NCI-H2196 treated with DMSO at 0.1 percent for 48 hours (cell line): Measurements from ENCODE around the gene KLHL21.

Source experiments
- DNase-seq: peaks from one replicate; lab custom pipeline; 2025; ENCODE audit not compliant: unreplicated experiment; lab: John Stamatoyannopoulos, UW

Gene KLHL21

DNA sequence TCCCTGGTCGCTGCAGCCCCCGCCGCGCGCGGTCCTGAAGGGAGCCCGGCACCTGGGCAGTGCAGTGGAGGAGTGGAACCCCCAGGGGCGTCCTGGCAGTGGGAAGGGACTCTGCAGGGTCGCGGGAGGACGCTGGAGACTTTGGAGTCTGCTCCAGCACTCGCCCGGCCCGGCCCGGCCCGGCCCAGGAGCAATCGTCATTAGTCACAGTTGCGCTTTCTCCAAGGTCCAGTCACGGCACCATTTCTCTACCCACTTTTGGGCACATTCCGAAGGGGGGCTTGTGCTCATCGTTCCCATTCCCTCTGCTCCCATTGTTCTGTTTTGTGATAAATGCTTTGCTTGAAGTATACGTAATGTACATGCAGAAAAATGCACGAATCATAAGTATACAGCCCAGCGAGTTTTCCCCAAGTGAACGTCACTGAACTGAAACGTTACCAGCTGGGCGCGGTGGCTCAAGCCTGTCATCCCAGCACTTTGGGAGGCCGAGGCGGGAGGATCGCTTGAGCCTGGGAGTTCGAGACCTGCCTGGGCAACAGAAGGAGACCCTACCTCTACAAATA lies 23.0 kb upstream of the KLHL21 start:
- DNase-seq = no peak

DNA sequence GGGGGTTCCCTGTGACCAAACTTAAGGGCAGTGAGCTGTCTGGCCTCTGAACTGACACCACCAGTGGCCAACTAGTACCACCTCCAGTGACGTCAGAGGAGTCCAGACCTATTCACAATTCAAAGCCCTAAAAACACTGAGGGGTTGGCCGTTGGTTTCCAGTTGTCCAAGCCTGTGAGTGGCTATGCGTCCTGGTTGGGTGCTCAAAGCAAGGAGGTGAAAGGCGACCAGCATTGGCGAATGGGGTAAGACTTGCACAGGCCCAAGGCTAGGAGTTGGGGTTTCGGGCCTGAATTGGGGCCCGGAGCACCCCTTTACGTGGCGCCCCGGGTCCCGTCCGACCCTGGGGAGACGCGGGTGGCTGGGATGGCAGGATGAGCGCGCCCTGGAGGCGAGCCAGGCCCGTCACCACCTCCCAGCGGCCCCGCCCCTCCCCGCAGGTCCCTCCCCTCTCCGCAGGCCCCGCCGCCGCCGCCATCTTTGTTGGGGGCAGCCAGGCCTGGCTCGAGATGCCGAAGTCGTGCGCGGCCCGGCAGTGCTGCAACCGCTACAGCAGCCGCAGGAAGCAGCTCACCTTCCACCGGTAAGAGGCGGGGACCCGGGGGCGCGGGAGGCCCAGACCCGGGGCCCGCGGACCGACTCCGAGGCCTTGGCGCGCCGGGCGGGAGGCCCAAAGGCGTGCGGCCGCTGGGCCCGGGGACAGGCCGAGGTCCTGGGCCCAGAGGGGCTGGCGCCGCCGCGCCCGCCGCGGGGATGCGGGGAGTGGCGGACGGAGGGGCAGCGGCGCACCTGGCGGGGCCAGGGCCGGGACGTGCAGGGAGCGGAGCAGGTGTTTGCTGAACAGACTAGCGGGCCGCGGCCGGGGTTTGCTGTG lies 22.3 kb upstream of the KLHL21 start, which contains the start of gene THAP3:
Gene THAP3 (plus strand): TSS at position 159 of the 874 bp plus-strand sequence. CDS start 351 bp downstream, at position 510.
- DNase-seq = peak; percentile 80

DNA sequence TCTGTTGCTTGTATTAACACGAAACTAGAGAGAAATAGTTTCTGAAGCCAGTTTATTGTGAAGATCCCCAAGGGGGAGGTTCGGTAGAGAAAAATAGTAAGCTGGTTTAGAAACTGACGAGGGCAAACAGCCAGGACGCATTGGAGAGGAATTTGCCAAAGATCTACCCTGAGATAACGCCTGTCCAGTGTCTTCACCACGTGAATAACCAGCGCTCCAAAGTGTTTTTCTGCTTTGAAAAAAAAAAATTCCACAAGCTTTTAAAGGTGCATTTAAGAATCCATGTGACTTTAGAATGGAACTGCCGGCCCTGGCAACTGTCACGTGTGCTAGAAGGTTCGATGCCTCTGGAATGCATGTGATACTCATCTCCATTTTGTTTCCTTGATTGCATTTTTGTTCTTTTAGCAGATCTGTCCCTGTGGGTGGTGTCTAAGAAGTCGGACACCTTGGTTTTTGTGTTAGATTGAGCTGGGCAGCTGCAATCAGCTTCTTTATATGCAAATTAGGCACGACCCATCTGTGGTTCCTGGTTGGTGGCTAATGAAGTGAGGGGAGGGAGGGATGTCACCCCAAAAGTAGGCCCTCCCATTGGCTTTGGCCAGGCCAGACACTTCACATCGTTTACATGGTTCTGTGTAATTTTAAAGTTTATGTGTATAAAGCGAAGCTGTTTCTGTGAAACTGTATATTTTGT lies 20.7 kb upstream of the KLHL21 start:
- no peak for DNase-seq

DNA sequence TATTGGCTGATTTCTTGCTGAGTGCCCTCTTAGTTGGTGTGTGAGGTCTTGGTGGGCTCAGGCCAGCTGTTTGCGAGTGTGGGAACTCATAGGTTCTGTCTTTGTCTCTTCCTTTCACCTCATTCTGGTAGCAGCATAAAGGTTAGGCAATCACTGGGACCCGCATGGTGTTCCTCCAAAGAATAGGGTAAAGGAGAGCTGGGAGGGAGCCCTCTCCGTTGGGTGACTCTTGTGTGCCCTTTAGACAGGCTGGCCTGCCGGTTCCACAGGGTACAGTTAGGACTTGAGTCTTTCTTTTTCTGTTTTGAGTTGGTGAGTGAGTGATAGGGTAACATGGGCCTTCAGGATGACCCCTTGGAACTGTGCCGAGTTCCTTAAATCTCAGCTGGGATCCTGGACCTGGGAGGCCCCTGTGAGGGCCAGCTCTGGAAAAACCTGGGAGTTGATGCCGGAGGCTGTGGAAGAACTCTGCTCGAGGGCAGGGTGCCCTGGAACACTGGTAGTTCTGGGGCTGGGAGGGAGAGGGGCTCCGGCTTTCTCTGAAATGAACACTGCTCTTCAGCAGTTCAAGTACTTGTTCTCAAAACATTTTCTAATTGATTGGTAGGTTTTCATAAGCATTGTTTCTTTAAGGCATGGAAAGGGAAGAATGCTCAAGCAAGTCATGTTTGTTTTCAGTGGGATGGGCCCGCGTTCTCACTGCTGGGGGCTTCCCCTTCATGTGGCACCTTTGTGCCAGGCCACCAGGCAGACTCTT lies 19.9 kb upstream of the KLHL21 start:
- no peak for DNase-seq

DNA sequence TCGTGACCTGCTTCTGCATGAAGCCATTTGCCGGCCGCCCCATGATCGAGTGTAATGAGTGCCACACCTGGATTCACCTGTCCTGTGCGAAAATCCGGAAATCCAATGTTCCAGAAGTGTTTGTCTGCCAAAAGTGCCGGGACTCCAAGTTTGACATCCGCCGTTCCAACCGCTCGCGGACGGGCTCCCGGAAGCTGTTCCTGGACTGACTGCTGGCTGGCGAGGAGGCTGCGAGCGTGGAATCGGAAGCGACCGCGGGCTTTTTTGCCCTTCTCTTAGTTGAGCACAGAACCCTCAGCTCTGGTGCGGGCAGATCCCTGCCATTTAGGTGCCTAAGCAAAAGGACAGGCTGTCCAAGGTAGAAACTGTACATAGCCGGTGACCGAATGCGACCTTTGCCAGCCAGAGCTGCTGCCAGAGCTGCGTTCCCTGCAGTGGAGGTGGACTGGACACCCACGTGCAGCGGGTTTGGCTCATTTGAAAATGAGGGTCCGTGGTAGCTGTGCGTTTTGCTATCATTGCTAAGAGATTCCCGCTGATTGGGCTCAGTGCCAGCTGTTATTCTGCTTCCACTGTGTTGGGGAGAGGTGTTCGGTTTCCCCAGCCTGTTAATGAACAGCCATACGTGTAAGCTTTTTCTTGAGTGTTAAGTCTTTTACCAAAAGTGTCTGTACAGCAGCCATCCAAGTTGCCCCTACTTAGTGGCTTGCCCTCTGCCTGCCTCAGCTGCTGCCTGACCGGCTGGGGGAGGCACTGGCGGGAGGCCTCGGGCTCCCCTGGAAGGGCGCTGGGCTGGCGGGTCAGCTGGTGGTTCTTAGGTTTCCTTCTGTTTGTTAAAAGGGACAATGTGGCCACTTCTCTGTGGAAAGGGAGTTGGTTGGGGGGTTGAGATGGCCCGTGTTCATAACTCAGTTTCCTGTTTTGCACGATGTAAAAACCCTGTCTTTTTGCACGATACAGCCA lies 19.0 kb upstream of the KLHL21 start:
- DNase-seq = no peak

DNA sequence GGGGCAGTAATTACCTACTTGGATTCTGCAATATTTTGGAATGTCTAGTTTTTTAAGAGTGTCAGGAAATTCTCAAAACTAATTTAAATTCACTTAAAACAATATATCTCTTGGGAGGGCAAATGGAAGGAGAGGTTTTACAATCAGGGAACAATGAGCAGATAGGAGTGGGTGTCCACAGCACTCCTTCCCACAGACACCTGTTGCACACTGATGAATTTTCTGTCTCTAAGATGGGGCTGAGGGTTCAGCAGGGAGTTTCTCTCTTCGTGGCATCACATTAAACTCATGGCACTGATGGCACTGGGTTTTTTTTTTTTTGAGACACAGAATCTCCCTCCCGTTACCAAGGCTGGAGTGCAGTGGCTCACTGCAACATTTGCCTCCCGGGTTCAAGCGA lies 16.4 kb upstream of the KLHL21 start:
- DNase-seq = no peak

DNA sequence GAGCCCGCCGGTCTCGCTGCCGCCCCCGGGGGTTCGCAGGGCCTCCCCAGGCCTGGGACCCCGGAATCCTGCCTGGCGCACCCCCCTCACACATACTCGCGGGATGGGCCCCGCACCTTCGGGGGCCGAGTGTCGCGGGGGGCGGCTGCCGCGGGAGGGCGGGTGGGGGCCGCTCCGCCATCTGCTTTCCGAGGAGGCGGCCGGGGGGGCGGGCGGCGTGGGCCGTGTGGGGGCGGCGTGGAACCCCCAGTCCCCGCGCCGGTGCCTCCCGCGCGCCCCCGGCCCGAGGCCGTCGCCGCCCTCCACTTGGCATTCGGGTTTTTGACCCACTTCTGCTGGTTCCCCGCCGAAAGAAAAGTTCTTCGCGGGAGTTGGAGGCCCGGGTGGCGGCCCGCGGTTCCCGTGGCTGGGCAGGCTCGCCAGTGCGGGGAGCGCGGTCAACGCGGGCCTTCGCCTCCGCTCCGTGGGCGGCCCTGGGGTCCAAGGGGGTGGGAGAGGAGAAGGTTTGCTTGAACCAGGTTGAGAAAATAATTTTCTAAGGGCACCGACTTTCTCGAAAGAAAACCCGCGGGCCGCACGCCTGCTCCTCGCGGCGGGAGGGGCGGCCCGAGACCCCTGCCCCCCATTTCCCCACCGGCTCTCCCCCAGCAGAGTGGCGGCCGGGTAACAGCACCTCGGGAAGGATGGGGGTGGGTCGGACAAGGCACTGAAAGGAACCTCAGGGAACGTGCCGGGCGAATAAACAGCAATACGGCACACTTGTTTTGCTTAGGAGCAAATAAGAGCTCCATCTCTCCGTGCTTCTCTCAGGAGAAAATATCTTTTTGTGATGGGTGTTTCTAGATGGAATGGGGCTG lies 12.5 kb upstream of the KLHL21 start:
- no peak for DNase-seq

DNA sequence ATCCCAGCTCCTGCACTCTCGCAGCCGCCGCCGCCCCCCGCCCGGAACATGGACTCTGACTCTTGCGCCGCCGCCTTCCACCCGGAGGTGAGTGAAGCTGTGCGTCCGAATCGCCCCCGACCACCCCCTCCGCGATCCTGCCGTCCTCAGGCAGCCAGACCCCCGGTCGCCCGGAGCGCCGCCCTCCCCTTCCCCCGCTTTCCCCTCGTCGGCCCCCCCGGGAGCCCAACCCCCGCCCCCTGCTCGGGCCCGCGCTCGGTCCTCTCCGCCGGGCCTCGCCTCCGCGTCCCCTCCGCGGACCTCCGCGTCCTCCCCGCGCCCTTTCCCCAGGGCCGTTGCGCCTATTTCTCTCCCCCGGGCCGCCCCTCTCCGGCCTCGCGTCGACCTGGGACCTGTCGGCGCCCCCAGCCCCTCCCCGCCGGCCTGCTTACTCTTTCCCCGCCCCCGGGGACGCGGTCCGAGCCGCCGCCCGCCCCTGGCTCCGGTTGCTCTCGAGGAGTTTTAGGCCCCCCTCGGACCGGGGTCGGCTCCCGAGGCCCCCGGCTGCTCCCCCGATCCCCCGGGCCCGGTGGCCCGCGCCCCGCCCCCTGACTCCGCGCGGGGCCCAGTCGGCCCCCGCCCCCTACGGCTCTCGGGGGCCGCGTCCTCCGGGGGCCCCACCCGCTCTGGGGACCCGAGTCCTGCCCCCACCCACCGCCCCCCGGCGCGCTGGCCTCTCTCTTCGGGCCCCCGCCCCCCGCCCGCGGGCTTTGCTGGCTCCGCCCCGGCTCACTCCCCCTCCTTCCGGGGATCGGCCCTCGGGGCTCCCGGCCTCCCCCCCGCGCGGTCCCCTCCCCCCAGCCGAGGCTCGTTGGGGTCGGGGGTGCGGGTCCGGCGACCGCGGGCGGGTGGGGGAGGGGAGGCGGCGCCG lies 11.6 kb upstream of the KLHL21 start:
- no peak for DNase-seq

DNA sequence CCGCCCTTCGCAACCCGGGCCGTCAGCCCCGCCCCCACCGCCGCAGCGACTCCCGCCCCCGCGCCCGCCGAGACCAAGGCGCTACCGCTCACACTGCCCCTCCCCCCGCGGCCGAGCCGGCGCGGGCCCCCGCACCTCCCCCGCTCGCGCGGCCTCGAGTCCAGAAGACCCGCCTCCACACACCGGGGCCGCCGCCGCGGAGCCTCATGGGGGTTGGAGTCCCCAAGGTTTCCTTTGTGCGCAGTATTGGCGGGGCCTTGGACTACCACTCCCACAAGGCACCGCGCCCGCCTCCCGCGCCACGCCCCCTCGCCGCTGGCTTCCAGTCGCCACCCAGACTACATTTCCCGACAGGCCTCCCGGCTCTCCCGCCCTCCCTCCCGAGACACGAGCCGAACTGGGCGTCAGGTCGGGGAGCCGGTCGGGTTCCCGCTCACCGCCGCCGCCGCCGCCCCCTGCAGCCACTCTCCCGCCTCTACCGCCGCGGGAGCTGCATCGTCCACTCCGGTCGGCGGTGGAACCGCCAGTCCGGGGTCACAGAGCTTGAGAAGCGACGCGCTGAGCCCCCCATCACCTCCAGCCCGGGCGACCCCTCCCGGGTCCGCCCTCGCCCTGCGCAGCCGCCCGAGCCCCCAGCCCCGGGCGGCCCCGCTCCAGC lies 10.8 kb upstream of the KLHL21 start, which contains the start of gene PHF13:
Gene PHF13 (plus strand): TSS at position 371 of the 658 bp plus-strand sequence. CDS start 336 bp downstream, outside the sequence.
- DNase-seq = peak; percentile 97

DNA sequence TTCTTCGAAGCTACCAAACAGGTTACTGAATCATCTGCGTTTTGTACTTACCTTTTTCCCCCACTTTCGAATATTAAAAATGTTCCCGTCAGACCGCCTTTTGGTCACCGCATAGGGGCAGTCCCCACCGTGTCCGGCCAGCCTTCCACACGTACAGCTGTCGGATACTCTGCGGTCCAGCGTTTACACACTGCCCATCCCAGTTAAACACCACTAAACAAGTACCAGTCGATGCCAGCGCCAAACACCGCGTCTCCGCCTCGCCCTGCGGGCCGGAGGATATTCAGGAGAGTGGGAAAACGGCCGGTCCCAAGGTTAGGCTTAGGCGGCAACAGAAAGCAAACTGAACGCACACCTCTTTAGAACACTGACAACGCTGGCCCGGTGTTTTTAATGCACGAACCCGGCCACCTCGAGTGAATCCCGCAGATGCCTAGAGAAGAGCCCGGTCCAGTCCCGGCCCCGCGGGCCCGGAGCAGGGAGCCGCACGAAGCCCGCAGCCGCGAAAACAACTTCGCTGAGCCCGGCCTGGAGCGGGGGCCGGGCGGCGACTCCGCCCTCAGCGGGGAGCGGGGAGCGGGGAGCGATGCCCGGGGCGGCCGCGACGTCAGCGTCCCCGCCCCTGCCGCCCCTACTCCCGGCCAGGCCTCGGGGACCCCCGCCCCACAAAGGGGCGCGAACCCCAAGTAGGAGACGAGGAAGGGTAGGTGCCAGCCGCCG lies 10.1 kb upstream of the KLHL21 start:
- no peak for DNase-seq

DNA sequence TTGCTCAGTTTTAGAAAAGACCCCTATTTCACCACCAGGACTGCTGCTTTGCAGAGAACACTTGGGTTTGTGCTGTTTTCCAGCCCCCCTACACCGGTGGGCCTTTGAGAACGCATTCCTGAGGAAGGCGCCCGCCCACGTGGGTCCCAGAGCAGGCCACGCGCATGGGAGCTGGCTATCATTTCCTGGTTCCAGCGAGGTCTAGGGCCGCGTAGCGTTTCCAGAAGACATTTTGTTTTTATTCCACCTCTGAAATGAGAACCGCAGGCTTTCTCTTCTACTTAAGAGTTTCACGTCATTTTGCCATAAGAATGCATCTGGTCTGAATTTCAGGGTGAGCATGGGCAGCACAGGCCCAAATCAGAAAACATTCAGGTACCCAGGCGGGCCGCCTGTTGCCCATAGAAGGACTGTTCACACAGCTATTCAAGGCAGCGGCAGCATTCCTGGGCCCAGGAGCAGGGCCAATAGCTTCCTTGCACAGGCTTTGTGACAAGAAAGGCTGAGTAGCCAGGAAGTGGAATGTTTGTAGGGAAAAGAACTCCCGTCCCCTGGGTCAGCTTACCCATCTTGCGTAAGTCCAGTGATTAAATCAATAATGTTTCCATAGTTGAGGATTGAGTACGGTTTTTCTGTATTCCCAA lies 1.4 kb upstream of the KLHL21 start:
- no peak for DNase-seq

DNA sequence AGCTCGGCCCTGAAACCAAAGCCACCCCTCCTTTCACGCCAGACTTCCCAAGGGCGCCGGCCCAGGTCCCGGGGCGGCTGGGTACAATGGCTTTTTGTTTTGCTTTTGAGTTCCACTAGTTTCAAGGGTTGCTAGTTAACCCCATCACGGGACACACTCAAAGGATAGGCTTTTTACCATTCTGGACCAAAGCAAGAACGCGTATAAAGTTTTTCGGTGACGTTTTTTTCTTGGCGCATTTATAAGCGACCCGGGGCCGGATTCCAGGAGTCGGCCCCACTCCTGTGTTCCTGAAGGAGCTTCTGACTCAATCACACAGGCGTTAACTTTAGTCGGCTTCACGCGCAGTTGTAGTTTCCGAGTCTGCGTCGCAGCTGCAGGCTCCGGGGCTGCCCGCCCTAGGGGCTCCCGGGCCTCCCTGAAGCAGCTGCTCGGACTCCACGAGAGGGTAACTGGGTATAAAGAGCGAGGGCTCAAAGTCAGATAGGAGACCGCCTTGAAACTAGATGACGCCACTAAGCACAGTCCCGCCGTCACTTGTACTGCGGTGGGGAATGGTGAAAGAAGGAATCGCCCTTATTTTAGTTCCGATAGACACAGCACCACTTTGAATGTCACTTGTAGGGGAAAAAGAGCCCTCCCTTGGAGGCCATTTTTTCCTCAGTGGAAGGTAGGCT lies 707 bp upstream of the KLHL21 start:
- no peak for DNase-seq

DNA sequence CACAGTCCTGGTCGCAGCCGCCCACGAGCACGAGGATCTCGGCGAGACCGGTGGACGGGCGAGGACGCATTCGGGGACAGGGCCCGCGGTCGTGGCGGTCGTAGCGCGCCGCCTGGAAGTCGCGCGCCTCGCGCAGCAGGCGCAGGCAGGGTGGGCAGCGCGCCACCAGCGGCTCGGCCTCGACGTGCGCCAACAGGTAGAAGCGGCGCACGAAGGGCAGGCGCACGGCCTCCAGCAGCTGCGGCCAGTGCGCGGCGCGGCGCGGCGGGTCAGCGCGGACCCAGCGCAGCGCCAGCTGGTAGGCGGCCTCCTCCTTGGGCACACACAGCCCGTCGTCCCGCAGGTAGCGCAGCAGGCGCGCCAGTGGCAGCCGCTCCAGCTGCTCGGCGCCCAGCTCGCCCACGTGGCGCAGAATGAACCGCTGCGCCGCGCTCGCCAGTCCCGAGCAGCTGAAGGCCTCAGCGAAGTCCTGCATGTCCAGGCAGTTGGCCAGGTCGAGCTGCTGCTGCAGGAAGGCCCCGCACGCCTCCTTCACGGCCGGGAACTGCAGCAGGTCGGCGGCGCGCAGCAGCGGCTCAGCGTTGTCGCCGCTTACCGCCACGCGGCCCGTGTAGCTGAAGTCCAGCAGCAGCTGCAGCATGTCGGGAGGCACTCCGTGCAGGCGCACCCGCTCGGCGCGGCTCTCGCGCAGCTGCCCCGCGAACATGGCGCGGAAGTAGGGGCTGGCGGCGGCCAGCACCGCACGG lies 573 bp downstream of the KLHL21 start:
- no peak for DNase-seq

DNA sequence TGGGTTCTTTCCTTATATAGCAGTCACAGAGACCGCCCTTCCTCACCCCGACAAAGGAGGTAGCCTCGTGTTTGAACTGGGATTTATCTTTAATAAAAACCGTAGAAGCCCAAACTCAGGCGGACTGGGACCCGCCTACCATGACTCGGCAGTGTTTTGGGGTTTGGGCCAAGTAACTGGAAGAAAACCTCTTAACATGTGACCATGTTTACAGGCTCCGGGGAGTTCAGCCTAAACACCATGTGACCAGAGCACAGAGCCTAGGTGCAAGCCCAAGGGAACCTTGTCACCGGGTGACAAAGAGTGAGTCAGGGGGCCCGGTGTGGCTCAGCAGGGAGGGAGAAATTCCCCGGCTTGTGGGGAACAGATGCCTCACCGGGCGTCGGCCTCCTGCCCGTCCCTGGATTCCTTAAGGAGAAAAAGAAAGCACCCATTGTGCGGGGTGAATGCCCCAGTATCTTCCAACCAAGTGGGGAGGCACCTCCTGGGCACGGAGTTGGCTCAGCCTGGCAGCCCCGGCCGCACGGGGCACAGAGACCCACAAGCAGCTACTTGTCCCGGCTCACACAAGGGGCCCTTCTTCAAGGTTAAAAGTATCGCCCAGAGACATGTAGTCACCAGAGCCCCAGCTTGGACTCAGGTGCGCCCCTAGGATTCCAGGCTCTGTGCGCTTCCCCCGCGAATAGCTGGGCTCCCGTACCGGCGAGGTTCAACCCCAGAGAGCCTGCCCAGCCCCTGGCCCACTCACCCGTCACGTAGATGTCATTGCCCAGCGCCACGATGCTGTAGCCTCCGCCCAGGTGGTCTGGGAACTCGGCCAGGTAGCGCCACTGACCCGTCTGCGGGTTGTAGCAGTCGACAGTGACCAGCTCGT lies 1.4 kb downstream of the KLHL21 start:
- DNase-seq = no peak
